GM21367 (cell line): ENCODE measurements around the gene MLH1.
"Not testable (repeated sequence)": the region's sequence is repeated elsewhere in the genome, so short reads cannot be mapped to it uniquely, and the experiment has no call there.

Experiments used
- ATAC-seq: cut with Tn5 transposase; IDR thresholded peaks from one replicate; pipeline ENCODE4 v1.9.1; 2021; ENCODE audit not compliant: unreplicated experiment

Gene MLH1

GRCh38 chr3:36993326-36994283, at the start of gene MLH1:
TSS of gene MLH1 (plus strand) at chr3:36993518. CDS start at chr3:36993548, 30 bp downstream.
- ATAC-seq = peak; percentile 91

- ATAC-seq = no peak
These were observed 49.7 kb upstream of the MLH1 start for GRCh38 chr3:36943601-36944000.

- ATAC-seq = peak; percentile 53
These were observed 49.2 kb upstream of the MLH1 start for GRCh38 chr3:36944012-36944640.

- ATAC-seq = peak; percentile 59
These were observed 48.6 kb upstream of the MLH1 start, which contains the start of gene TRANK1 for GRCh38 chr3:36944641-36945270. TSS of gene TRANK1 (minus strand) at chr3:36945054. CDS start at chr3:36944809, 245 bp downstream.

GRCh38 chr3:36945333-36945980, 47.9 kb upstream of the MLH1 start:
- no peak for ATAC-seq

- not testable (repeated sequence) for ATAC-seq
These were observed 45.5 kb upstream of the MLH1 start for GRCh38 chr3:36947814-36948213.

- no peak for ATAC-seq
These were observed 38.7 kb upstream of the MLH1 start for GRCh38 chr3:36954452-36955134.

- no peak for ATAC-seq
These were observed 37.2 kb upstream of the MLH1 start for GRCh38 chr3:36956155-36956554.

GRCh38 chr3:36957063-36957462, 36.3 kb upstream of the MLH1 start:
- no peak for ATAC-seq

GRCh38 chr3:36957862-36958686, 35.2 kb upstream of the MLH1 start:
- ATAC-seq = no peak

GRCh38 chr3:36959821-36960220, 33.5 kb upstream of the MLH1 start:
- no peak for ATAC-seq

GRCh38 chr3:36960502-36960901, 32.8 kb upstream of the MLH1 start:
- ATAC-seq = no peak

- ATAC-seq = not testable (repeated sequence)
These were observed 30.3 kb upstream of the MLH1 start for GRCh38 chr3:36963008-36963407.

- no peak for ATAC-seq
These were observed 29.0 kb upstream of the MLH1 start for GRCh38 chr3:36964331-36964730.

GRCh38 chr3:36964817-36965216, 28.5 kb upstream of the MLH1 start:
- ATAC-seq = no peak

- no peak for ATAC-seq
These were observed 27.9 kb upstream of the MLH1 start for GRCh38 chr3:36965440-36965839.

GRCh38 chr3:36969085-36969484, 24.2 kb upstream of the MLH1 start:
- no peak for ATAC-seq

- peak; percentile 99 for ATAC-seq
These were observed 23.5 kb upstream of the MLH1 start for GRCh38 chr3:36969540-36970432.

- ATAC-seq = no peak
These were observed 21.2 kb upstream of the MLH1 start for GRCh38 chr3:36972163-36972562.
